HFF-Myc (cell line): ENCODE data around the gene C10orf120.

ENCODE experiments used
- DNase-seq: peaks from one replicate; pipeline ENCODE4 v3.0.0-alpha.2; 2011; ENCODE audit warnings: low read depth; ENCODE audit errors: extremely low read depth
- H3K4me3 ChIP-seq: replicated peaks from 2 replicates; pipeline ENCODE4 v1.5.1; 2011; ENCODE audit warnings: low read depth, mild to moderate bottlenecking, control low read depth, low read length
- TF ChIP-seq, protein P1 (sequence below): IDR thresholded peaks from 2 replicates; pipeline ENCODE4 v1.5.1; 2012; ENCODE audit warnings: mild to moderate bottlenecking, low read depth, low read length, control low read depth; ENCODE audit errors: missing control alignments

Gene C10orf120

DNA sequence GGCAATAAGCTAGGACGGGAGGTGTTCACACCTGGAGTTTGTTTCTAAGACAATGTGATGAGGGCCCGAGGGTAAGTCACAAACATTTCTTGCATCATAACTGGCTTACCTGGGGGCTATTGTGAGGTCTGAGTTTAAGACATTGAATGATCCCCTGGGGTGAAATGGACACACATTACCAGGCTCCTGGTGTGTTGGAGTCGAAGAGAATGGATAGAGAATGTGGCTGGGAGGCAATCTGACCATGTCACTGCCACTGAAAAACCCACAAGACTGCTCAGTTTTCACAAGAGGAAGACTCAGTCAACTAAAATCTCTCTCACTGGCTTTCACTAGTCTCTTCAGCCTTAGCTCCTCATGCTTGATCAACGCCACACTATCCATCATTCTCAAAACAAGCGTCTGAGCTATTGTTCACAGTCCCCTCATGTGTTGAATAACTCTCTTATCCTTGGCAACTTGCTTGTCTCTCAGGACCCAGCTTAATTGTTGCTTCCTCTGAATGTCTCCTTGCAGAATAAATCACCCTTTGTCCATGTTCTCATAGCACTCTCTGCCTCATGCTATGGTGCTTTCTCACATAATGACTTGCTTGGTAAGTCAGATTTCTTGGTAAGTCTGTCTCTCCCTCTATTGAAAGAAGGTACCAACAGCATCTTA is at the start of gene C10orf120:
C10orf120 (minus strand) TSS at position 51 of the 660 bp plus-strand sequence. CDS start 56 bp downstream, outside the sequence.
- TF ChIP-seq, protein P1, sequence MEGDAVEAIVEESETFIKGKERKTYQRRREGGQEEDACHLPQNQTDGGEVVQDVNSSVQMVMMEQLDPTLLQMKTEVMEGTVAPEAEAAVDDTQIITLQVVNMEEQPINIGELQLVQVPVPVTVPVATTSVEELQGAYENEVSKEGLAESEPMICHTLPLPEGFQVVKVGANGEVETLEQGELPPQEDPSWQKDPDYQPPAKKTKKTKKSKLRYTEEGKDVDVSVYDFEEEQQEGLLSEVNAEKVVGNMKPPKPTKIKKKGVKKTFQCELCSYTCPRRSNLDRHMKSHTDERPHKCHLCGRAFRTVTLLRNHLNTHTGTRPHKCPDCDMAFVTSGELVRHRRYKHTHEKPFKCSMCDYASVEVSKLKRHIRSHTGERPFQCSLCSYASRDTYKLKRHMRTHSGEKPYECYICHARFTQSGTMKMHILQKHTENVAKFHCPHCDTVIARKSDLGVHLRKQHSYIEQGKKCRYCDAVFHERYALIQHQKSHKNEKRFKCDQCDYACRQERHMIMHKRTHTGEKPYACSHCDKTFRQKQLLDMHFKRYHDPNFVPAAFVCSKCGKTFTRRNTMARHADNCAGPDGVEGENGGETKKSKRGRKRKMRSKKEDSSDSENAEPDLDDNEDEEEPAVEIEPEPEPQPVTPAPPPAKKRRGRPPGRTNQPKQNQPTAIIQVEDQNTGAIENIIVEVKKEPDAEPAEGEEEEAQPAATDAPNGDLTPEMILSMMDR = no peak
- DNase-seq = no peak
- H3K4me3 ChIP-seq = no peak within 1 kb of the TSS

DNA sequence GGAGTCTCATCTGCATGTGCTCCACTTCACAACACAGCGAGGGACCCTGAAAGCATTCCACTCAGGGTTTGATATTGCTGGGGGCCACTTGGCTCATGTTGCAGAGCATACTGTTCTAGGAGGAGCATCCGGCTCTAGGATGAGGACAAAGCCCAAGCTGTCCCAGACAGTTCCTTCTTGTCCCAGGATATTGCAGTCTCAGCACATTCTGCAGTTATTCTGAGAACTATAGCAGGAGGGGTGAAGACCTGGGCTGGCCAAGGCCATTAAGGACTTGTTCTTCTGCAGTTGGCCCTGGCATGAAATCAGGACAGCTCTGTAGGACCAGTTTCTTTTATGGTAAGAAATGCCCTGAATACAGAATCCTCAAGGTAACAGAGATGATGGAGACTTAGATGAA is 48.9 kb upstream of the C10orf120 start:
- TF ChIP-seq, protein P1 = no peak
- no peak overlapping the region for H3K4me3 ChIP-seq
- no peak for DNase-seq

DNA sequence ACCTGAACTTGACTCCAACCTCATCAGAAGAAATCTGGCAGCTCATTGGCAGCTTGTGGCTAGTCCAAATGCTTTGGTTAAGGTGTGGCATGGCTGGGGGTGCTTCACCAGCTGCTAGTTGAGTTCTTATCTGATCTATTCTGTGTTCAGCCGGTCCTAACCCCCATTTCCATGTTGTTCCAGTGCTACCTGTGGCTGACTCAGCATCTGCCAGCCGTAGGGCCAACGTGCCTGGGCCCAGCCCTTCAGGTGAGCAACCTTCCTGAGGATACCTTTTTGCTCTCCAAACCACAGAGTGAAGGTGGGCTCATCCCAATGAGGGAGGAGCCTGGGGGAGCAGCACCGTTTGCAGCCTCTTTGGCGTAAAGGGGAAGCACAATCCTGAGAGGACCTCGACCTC is 46.8 kb upstream of the C10orf120 start:
- DNase-seq = no peak
- no peak overlapping the region for H3K4me3 ChIP-seq
- TF ChIP-seq, protein P1 = no peak

DNA sequence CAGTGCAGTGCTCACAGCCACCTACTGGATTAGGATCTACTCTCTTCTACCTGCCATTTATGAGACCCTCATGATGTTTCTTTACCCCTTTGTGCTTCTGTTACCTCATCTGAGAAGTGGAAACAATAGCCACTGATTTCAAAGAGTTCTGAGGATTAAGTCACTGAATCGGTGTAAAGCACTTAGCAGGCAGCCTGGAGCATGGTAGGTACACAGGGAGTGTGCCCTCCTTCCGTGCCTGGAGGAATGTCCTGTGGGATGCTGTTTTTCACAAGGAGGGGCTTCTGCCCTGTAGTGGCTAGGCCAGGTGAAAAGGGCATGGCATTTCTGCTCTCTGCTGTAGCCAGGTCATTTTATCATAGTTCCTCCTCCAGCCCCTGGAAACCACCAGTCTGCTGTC is 44.6 kb upstream of the C10orf120 start:
- no peak for DNase-seq
- H3K4me3 ChIP-seq = no peak overlapping the region
- TF ChIP-seq, protein P1 = no peak

DNA sequence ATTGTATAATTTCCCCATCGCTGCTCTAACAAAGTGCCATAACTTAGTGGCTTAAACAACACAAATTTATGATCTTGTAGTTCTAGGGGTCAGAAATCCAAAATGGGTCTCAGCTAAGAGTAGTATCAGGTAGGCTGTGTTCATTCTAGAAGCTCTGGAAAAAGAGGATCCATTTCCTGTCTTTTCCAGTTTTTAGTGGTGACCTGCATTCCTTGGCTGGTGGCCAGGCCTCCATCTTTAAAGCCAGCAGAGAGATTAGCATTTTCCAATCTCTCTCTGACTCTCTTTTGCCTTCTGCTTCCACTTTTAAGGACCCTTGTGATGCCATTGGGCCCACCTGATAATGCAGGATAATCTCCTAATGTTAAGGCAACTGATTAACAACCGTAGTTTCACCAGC is 41.0 kb upstream of the C10orf120 start:
- H3K4me3 ChIP-seq = no peak overlapping the region
- TF ChIP-seq, protein P1 = no peak
- DNase-seq = no peak

DNA sequence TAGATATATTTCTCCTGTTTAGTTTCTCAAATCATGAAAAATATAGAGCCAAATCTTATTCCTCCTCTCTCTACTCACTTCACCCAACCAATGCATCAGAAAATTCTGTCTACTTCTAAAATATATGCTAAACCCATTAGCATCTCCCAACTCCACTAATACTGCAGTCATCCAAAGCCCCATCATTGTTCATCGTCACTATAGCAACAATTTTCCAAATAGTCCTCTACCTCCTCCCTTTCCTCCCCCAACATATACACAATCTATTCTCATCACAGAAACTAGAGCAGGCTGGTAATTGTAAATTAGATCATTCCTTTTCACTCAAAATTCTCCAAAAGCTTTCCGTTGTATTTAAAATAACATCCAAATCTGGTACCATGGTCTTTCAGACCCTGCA is 38.4 kb upstream of the C10orf120 start:
- H3K4me3 ChIP-seq = no peak overlapping the region
- no peak for DNase-seq
- TF ChIP-seq, protein P1 = no peak
